IMR-90 (cell line): ENCODE results near the gene LAMA2. TPM values are rescaled to one million over a fixed set of nuclear protein-coding genes. Genes with fewer than 3 reads are reported as not detected.

ENCODE experiments used
- ATAC-seq: fragments of 200-7000 bp; cut with Tn5 transposase; 2 replicates; pipeline ENCODE4 v1.9.1; 2020; ENCODE audit warnings: low read depth, mild to moderate bottlenecking, moderate library complexity
- BruUV-seq: library from RNA; stranded (reverse); fragments of 400-500 nt; replicated peaks from 2 replicates; lab custom pipeline; 2021; lab: Mats Ljungman, UMichigan
- CTCF ChIA-PET: fragments of 300-600 bp; formaldehyde crosslinking; extraction: SDS; loops from one replicate; lab custom pipeline; 2021; ENCODE audit warnings: antibody characterized with exemption; lab: Yijun Ruan, JAX
- POLR2A ChIA-PET: fragments of 300-600 bp; sonication (Branson Sonifier 250); formaldehyde crosslinking; loops from one replicate; lab custom pipeline; 2022; ENCODE audit warnings: antibody characterized with exemption; ENCODE audit not compliant: unreplicated experiment; lab: Charles Lee
- DNase-seq: peaks from one replicate; pipeline ENCODE4 v3.0.0; 2013
- H2AFZ ChIP-seq: replicated peaks from 2 replicates; pipeline ENCODE3; 2013; ENCODE audit warnings: low read length, mild to moderate bottlenecking; ENCODE audit not compliant: poor library complexity
- H2AK5ac ChIP-seq: 2 replicates; pipeline ENCODE4 v1.6.1; 2013; ENCODE audit warnings: low read depth, low read length, inconsistent platforms
- H2AK9ac ChIP-seq: replicated peaks from 2 replicates; pipeline ENCODE3; 2013; ENCODE audit warnings: mild to moderate bottlenecking, low read depth, low read length, moderate library complexity; ENCODE audit not compliant: poor library complexity
- H2BK120ac ChIP-seq: 2 replicates; pipeline ENCODE4 v1.6.1; 2013; ENCODE audit warnings: low read depth, low read length, inconsistent platforms
- H2BK15ac ChIP-seq: 3 replicates; pipeline ENCODE4 v1.6.1; 2013; ENCODE audit warnings: low read depth, low read length, inconsistent platforms
- H2BK20ac ChIP-seq: 2 replicates; pipeline ENCODE4 v1.6.1; 2013; ENCODE audit warnings: low read depth, mild to moderate bottlenecking, inconsistent platforms, low read length, moderate library complexity
- H2BK5ac ChIP-seq: 2 replicates; pipeline ENCODE4 v1.6.1; 2013; ENCODE audit warnings: mild to moderate bottlenecking, low read depth, low read length, inconsistent platforms; ENCODE audit not compliant: poor library complexity, severe bottlenecking
- H3K14ac ChIP-seq: replicated peaks from 2 replicates; pipeline ENCODE4 v1.6.1; 2013; ENCODE audit warnings: low read depth, low read length, inconsistent platforms
- H3K18ac ChIP-seq: 2 replicates; pipeline ENCODE4 v1.6.1; 2013; ENCODE audit warnings: low read depth, low read length, control low read depth
- H3K23ac ChIP-seq: 2 replicates; pipeline ENCODE4 v1.6.1; 2013; ENCODE audit warnings: low read depth, low read length, inconsistent platforms
- H3K27ac ChIP-seq: 2 replicates; pipeline ENCODE4 v1.5.1; 2013; ENCODE audit warnings: mild to moderate bottlenecking, control low read depth, low read length; ENCODE audit not compliant: insufficient read depth
- H3K27me3 ChIP-seq: 2 replicates; pipeline ENCODE4 v1.6.1; 2013; ENCODE audit warnings: low read length; ENCODE audit not compliant: control insufficient read depth, insufficient read depth
- H3K36me3 ChIP-seq: 2 replicates; pipeline ENCODE4 v1.6.1; 2013; ENCODE audit warnings: low read length, mixed read lengths; ENCODE audit not compliant: control insufficient read depth, insufficient read depth
- H3K4ac ChIP-seq: 2 replicates; pipeline ENCODE4 v1.6.1; 2013; ENCODE audit warnings: low read depth, low read length, inconsistent platforms
- H3K4me1 ChIP-seq: 2 replicates; pipeline ENCODE4 v1.6.1; 2013; ENCODE audit warnings: low read length, mixed read lengths; ENCODE audit not compliant: control insufficient read depth, insufficient read depth
- H3K4me2 ChIP-seq: 2 replicates; pipeline ENCODE4 v1.6.1; 2013; ENCODE audit warnings: low read depth, mild to moderate bottlenecking, control low read depth, low read length, moderate library complexity
- H3K4me3 ChIP-seq: 2 replicates; pipeline ENCODE4 v1.5.1; 2013; ENCODE audit warnings: low read depth, mild to moderate bottlenecking, control low read depth, low read length, moderate library complexity; ENCODE audit not compliant: insufficient read depth
- H3K56ac ChIP-seq: 2 replicates; pipeline ENCODE4 v1.6.1; 2013; ENCODE audit warnings: low read length, inconsistent platforms; ENCODE audit not compliant: insufficient read depth; ENCODE audit errors: extremely low read depth
- H3K79me1 ChIP-seq, 2 experiments: 2 replicates each; pipeline ENCODE4 v1.6.1; 2013; ENCODE audit warnings: low read length in 2 of 2, inconsistent platforms in 1 of 2, low read depth in 1 of 2
- H3K9ac ChIP-seq: 2 replicates; pipeline ENCODE4 v1.6.1; 2013; ENCODE audit warnings: low read depth, low read length, control low read depth
- H3K9me1 ChIP-seq: 2 replicates; pipeline ENCODE4 v1.6.1; 2013; ENCODE audit warnings: low read length, inconsistent platforms; ENCODE audit not compliant: insufficient read depth
- H3K9me3 ChIP-seq: 2 replicates; pipeline ENCODE4 v1.6.1; 2013; ENCODE audit warnings: low read length; ENCODE audit not compliant: control insufficient read depth, insufficient read depth
- H4K20me1 ChIP-seq: 2 replicates; pipeline ENCODE4 v1.6.1; 2013; ENCODE audit warnings: low read length, inconsistent platforms; ENCODE audit not compliant: insufficient read depth
- H4K5ac ChIP-seq: 2 replicates; pipeline ENCODE4 v1.6.1; 2013; ENCODE audit warnings: mild to moderate bottlenecking, low read depth, low read length, control low read depth
- H4K8ac ChIP-seq, 2 experiments: 2 replicates each; pipeline ENCODE4 v1.6.1; 2013; ENCODE audit warnings: low read depth in 2 of 2, low read length in 2 of 2, control low read depth in 1 of 2, inconsistent platforms in 1 of 2
- H4K91ac ChIP-seq: 2 replicates; pipeline ENCODE4 v1.6.1; 2013; ENCODE audit warnings: low read depth, low read length, inconsistent platforms; ENCODE audit not compliant: insufficient read depth
- BHLHE40 ChIP-seq: fragments of 150-350 bp; IDR thresholded peaks from 2 replicates; pipeline ENCODE4 v1.6.1; 2016; ENCODE audit warnings: mild to moderate bottlenecking, low read depth, low read length
- CEBPB ChIP-seq: IDR thresholded peaks from 2 replicates; pipeline ENCODE4 v1.6.1; 2012; ENCODE audit warnings: low read depth, low read length, improper control_type of control experiment
- CHD1 ChIP-seq: IDR thresholded peaks from 2 replicates; pipeline ENCODE4 v1.6.1; 2012; ENCODE audit warnings: low read depth, low read length, improper control_type of control experiment
- CTCF ChIP-seq: conservative IDR thresholded peaks from 2 replicates; pipeline ENCODE4 v1.5.1; 2012; ENCODE audit warnings: mild to moderate bottlenecking, low read depth, low read length, improper control_type of control experiment
- ELK1 ChIP-seq: fragments of 150-350 bp; IDR thresholded peaks from 2 replicates; pipeline ENCODE4 v1.6.1; 2016; ENCODE audit warnings: low read depth, mild to moderate bottlenecking, low read length, moderate library complexity, borderline replicate concordance
- FOS ChIP-seq: fragments of 150-350 bp; IDR thresholded peaks from 2 replicates; pipeline ENCODE4 v1.6.1; 2016; ENCODE audit warnings: low read depth, low read length
- MAFK ChIP-seq: IDR thresholded peaks from 2 replicates; pipeline ENCODE4 v1.6.1; 2012; ENCODE audit warnings: low read depth, low read length, improper control_type of control experiment
- MAZ ChIP-seq: IDR thresholded peaks from 2 replicates; pipeline ENCODE4 v1.6.1; 2012; ENCODE audit warnings: low read depth, mild to moderate bottlenecking, low read length, improper control_type of control experiment, moderate library complexity, borderline replicate concordance
- MXI1 ChIP-seq: IDR thresholded peaks from 2 replicates; pipeline ENCODE4 v1.6.1; 2012; ENCODE audit warnings: low read depth, mild to moderate bottlenecking, low read length, moderate library complexity, borderline replicate concordance
- NFE2L2 ChIP-seq: fragments of 150-350 bp; IDR thresholded peaks from 2 replicates; pipeline ENCODE4 v1.6.1; 2016; ENCODE audit warnings: low read depth, mild to moderate bottlenecking, low read length
- POLR2A ChIP-seq: IDR thresholded peaks from 2 replicates; pipeline ENCODE4 v1.6.1; 2012; ENCODE audit warnings: mild to moderate bottlenecking, low read depth, low read length
- RAD21 ChIP-seq: IDR thresholded peaks from 2 replicates; pipeline ENCODE4 v1.6.1; 2012; ENCODE audit warnings: low read length, improper control_type of control experiment
- RCOR1 ChIP-seq: IDR thresholded peaks from 2 replicates; pipeline ENCODE4 v1.6.1; 2012; ENCODE audit warnings: mild to moderate bottlenecking, low read length, improper control_type of control experiment; ENCODE audit not compliant: insufficient replicate concordance
- RFX5 ChIP-seq: IDR thresholded peaks from 2 replicates; pipeline ENCODE4 v1.8.0; 2012; ENCODE audit warnings: low read depth, mild to moderate bottlenecking, low read length, moderate library complexity
- SMC3 ChIP-seq: fragments of 150-350 bp; IDR thresholded peaks from 2 replicates; pipeline ENCODE4 v1.6.1; 2016; ENCODE audit warnings: low read depth, mild to moderate bottlenecking, antibody characterized with exemption, low read length, moderate library complexity
- USF2 ChIP-seq: fragments of 150-350 bp; IDR thresholded peaks from 2 replicates; pipeline ENCODE4 v1.6.1; 2017; ENCODE audit warnings: mild to moderate bottlenecking, antibody characterized with exemption, low read length, low read depth
- WGBS, 2 experiments: methylation state at CpG; one replicate each; pipeline versions ENCODE4 v1.1.5 to v1.1.7; 2013; ENCODE audit warnings: missing lambda C conversion rate in 2 of 2; ENCODE audit not compliant: insufficient read length in 1 of 2; ENCODE audit errors: extremely low coverage in 2 of 2; 5-methylcytosine and 5-hydroxymethylcytosine counted together
- dilution Hi-C: fragments of 300-500 bp; cut with HindIII; formaldehyde crosslinking; loops from one replicate; pipeline ENCODE4 v1.14.3; 2018; ENCODE audit warnings: low sequenced_read_pairs; ENCODE audit not compliant: unreplicated experiment
- in situ Hi-C: fragments of 300-500 bp; cut with MboI; formaldehyde crosslinking; loops from 3 replicates; pipeline ENCODE4 v1.14.3; 2019; ENCODE audit warnings: low sequenced_read_pairs, inconsistent platforms, mixed read lengths
- intact Hi-C: fragments of 100-400 bp; cut with micrococcal nuclease; formaldehyde crosslinking; loops from 2 replicates; pipeline ENCODE4 v1.10.0; 2022
- polyA plus RNA-seq, 3 experiments: library from polyadenylated mRNA; depleted of rRNA; stranded (reverse); fragments of >200 nt; gene quantifications; 2 replicates each; pipeline ENCODE4 v1.2.3, GENCODE V29; 2012; ENCODE audit warnings: low replicate concordance in 1 of 3
- total RNA-seq: library from RNA; depleted of rRNA; stranded (reverse); fragments of >200 nt; gene quantifications from 2 replicates; pipeline ENCODE4 v1.2.3, GENCODE V29; 2012

Gene LAMA2
- total and polyA plus RNA-seq, 2 of the 4 experiments (the other 2 are of a cell fraction), result 9.9 to 13.3 TPM

- Histone ChIP-seq H3K4me3 (no peak overlapping the region), H3K4ac (no peak overlapping the region), H3K36me3 (no peaks in the 10 kb centered on the region), H3K4me2 (no peak overlapping the region), H2BK5ac (no peak overlapping the region), H3K27me3 (no peaks in the 10 kb centered on the region), H3K79me1 (no peaks in the 10 kb centered on the region), H3K27ac (no peak overlapping the region), H3K9ac (no peak overlapping the region), H4K5ac (no peak overlapping the region), H2AK5ac (no peak overlapping the region), H2AK9ac (no peak overlapping the region), H2AFZ (no peak overlapping the region), H4K8ac (no peak overlapping the region), H2BK120ac (no peak overlapping the region), H4K91ac (no peak overlapping the region), H2BK20ac (no peak overlapping the region), H3K4me1 (no peaks in the 10 kb centered on the region), H4K20me1 (no peaks in the 10 kb centered on the region), H3K9me3 (no peaks in the 10 kb centered on the region), H3K23ac (no peak overlapping the region), H3K14ac (no peak overlapping the region), H2BK15ac (no peak overlapping the region), H3K18ac (no peak overlapping the region), H3K56ac (no peak overlapping the region), H3K9me1 (no peaks in the 10 kb centered on the region)
- POLR2A ChIA-PET, result no interaction called here
- TF ChIP-seq MXI1 (no peak), CEBPB (no peak), USF2 (no peak), FOS (no peak), MAZ (no peak), RCOR1 (no peak), RAD21 (no peak), CHD1 (no peak), ELK1 (no peak), MAFK (no peak), SMC3 (no peak), NFE2L2 (no peak), POLR2A (no peak), CTCF (no peak), RFX5 (no peak), BHLHE40 (no peak)
- 89% methylated on average over 1 of the region's 2 CpGs; no CpG with 5 or more reads in 1 of the 2 experiments for WGBS, 2 experiments
- ATAC-seq (no peak), DNase-seq (no peak)
- CTCF ChIA-PET, result no interaction called here
- BruUV-seq, result no TSS peak
- intact Hi-C loops (no loop called here), in situ Hi-C loops (no loop called here), dilution Hi-C loops (no loop called here)
Observed at GRCh38 chr6:129073051-129073450, 190.1 kb downstream of the LAMA2 start.
